HG03139 (cell line): ENCODE measurements around the gene COL10A1.
"Not testable (repeated sequence)": the region's sequence is repeated elsewhere in the genome, so short reads cannot be mapped to it uniquely, and the experiment has no call there.

Experiments used
- ATAC-seq: cut with Tn5 transposase; IDR thresholded peaks from one replicate; pipeline ENCODE4 v1.9.1; 2021; ENCODE audit not compliant: unreplicated experiment

COL10A1 gene

DNA sequence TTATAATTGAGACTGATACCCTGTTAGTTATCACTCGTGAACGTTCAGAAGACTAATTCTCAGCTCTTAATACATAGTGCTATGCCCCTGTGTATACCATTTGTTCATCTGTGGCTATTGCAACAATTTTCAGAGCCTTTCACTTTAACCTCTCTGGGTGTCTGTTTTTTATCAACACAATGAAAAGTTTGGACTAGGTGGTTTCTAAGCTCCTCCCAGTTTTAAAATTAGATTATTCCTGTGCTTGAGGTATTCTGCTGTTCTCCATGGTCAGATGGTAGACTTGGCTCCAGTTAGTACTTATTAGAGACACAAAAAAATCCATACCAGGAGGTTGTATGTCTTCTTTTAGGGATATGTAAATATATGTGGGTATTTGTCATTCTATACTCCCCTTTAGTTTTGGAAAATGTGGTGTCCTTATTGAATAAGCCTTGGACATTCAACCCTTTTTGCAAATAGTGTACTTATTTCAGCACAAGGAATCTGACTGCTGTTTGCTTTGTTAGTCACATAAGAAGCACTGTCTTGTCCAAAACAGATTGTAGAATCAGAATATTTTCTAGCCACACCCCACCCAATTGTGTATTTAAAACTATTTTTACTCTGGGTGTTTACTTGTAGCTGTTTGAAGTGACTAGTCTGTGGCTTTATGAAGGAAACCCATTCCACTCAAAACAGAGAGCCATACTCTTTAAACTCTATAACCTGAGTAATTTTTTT lies 2.0 kb upstream of the COL10A1 start:
- ATAC-seq, result no peak

DNA sequence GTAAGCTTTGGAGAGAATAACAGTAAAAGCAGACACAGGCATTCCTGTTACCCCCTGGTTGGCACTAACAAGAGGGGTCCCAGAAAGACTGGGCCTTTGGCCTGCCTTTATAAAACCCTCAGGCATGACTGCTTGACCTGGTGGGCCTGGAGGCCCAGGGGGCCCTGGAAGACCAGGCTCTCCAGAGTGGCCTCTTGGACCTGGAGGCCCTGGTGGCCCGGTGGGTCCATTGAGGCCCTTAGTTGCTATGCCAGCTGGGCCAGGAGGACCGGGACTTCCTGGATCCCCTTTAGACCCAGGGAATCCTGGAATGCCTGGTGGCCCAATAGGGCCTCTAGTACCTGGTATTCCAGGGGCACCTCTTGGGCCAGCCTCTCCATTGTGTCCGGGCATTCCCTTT lies 5.5 kb downstream of the COL10A1 start:
- ATAC-seq, result no peak

DNA sequence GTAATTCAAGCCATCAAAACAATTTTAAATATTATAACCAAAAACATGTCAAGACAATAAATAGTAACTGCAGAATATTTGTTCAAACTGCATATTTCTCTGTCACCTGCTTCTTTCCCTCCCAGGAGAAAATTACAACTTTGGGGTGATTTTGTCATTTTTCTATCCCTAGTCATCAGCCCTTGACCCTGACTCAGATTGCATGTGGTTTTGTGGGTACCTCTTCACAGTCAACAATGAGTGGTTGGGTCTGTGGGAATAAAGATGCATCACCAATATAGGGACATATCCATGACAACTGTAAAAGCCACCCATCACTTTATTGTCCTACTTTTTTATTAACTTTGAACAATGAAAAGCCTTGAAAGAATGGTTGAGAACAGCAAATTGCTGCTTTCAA lies 7.3 kb downstream of the COL10A1 start:
- no peak for ATAC-seq

DNA sequence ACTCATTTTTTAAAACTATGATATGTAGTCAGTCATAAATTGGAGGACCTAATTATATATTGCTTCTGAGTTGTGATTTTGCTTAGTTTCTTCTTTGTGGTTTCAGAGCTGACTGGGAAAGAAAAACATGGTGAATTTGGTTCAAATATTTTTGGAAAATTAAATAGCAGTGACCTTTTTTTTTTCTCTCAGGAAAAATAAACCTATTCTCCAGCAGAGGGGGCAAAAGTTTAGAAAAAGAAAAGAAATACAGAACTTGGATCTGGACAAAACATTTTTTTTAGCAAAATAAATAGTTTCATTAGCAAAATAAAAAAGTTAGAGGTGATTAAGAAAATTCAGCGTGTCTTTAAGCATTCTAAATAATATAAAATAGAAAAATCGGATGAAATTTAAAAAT lies 10.2 kb downstream of the COL10A1 start:
- no peak for ATAC-seq

DNA sequence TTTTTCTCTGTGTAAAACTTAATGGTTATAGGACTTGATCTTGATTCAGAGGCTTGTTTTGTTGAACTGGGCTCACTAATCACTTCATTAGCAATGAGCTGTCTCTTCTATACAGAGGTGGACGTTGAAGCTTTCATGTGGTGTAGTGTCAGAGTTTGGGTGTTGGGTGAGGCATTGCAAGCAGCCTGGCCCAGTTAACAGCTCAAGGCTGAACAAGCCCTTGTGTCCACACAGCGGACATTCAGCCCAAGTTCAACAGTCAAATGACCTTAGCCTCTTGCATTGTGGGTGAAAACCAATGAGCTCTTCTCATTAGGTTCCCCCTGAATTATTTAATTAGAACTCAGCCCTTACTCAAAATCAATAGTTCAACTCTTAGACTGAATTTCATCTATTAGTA lies 12.5 kb downstream of the COL10A1 start:
- ATAC-seq, result no peak

DNA sequence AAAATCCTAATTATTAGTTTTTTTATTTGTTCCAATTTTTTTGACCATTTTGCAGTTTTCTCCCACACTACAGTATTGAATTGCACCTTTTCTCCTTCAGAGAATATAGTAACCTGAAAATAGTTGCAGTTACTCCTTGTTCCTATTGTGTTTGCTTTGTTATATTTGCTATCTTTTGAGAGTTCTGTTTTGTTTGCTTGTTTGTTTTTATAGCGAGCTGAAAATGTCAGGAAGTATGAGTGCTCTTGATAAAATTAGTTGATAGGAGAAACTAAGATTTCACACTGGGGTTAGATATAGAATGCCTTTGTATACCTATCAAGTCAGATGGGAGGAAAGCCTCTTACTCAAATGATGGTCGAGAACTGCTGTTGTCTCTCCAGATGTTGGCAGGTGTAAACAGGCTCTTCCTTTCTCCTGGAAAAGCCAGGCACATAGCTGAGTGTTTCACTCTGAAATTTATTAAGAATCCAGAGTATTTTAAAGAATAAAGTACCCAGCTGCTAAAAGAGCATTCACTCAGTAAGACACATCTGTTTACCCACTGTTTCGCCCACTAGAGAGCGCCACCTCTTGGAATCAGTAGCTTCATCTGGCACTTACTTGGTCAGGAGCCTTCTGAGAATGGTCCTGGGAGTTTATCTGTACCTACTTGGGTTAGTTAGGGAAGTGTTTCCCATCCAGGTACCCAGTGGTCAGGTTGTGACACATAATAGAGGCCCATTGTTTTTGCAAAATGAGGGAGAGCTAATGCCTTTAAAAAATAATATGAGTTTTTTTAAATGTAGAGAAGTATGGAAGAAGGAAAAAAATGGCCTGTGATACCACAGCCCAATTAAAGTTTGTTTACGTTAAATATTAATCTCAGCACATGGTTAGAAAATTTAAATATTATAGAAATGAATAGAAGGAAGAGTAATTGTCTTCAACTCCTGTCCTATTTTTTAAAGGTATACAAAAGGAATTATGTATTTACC lies 14.1 kb downstream of the COL10A1 start:
- peak; percentile 61 for ATAC-seq

DNA sequence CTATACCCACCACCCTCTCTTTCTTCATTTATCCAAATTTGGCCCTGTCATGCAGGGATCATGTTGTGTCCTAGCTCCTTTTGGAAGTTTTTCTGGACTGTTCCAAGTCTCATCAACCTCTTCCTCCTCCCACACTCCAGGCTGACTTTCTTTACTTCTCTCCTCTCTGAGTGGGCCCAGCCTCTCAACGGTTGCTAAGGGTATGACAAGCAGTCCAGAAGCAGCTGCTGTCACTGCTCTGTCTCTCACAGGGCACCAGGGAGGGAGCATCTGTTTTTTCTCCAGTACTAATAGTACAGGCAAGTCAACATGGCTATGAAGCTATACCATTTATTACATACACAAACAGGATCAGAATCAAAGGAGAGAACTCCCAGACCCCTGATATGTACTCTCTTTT lies 17.1 kb downstream of the COL10A1 start:
- ATAC-seq, result no peak

DNA sequence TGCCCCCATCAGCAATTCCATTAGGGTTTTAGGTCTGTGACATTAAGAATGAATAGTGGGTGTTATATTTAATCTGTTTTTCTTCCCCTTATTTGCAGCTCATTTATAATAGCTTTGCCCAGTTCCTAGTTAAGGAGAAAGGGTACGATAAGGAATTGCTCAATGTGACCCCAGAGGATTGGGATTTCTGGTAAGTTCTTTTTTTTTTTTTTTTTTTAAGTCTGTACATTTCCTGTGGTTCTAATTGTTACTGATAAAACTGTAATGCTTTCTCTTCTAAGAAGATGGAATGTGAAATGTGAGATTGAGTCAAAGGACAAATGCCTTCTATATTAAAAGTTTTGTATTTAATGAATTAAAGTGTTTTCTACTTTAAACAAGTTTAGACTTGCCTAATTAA lies 19.8 kb downstream of the COL10A1 start:
- no peak for ATAC-seq

DNA sequence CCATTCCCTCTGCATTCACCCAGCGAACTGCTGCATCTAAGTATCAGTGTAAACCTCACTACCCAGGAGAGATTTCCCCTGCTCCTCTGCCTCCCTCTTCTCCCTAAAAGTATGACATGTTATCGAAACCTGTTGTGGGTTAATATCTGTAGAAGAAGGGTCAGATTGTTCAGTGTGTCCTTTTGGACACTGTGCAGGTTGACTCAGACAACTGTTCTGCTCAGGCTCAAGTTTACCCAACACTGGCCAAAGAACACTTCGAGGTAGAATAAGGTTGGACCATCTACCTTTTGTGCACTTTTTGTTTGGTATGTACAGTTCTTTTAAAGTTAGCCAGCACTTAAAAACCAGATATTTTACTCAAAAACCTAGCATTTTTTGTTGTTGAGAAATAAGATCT lies 20.7 kb downstream of the COL10A1 start:
- ATAC-seq, result no peak

DNA sequence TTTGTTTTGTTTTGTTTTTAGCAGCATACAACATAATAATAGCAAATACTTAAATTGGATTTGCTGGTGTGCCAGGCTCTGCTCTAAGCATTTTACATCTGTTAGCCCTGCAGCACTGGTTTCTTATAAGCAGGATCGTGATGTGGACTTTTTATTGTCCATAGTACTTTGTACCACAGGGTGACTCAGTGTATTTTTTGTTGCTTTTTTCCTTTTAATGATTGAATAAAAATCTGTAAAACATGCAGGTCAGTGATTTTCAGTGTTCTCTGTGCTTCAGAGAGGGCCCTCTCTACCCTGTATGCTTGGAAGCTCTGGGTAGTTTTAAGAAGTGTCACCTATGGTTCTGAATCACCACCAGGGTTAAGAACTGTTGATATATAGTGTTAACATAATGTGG lies 21.3 kb downstream of the COL10A1 start:
- ATAC-seq, result no peak

DNA sequence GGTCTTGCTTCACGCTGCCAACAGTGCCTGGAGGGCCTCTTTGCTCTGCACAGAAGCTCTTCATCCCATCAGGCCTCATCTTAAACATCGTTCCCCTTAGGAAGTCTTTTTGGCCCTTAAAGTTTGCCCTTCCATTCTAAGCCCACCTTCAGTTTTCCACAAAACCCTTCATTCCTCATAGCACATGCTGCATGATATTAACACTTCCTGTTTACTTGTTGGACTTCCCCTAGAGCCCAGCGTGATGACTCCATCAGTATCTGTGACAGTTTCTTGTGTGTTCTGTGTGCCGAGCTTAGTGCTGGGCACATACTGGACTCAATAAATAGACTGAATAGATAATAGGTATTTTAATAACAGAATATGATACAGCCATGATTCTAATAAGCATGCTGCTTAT lies 23.1 kb downstream of the COL10A1 start:
- ATAC-seq, result no peak

DNA sequence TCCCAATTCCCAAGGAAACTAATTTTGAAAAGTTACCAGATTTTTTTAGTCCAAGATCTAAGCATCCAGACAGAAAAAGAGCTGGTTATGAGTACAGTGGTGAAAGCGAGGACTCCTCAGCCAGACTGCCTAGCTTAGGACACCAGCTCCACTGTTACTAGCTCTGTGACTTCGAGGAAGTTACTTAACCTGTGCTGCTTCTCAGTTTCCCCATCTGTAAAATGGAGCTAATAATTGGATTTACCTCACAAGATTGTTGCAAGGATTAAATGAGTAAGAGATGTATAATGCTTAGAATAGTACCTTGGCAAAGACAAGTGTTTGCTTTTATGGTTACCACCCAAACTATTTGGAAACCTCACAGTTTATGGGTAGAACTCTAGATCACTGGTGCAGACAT lies 24.1 kb downstream of the COL10A1 start:
- no peak for ATAC-seq

DNA sequence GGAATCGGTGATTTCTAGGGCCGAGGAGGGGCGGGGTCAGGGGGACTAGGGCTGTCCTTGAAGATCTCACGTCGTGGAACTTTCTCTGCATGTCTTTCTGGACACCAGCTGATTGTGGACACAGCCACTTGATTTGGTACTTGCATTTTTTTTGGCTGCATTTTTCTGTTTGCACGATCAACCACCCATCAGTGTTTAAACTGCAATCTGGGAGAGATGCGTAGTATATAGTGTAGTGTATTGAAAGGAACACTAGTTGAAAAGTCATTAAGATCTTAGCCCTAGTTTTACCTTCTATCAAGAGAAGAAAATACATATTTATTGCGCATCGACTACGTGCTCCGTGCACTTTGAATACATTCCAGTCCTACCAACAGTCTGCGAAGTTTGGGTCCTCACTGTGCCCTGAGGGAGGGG lies 24.6 kb downstream of the COL10A1 start:
- no peak for ATAC-seq

DNA sequence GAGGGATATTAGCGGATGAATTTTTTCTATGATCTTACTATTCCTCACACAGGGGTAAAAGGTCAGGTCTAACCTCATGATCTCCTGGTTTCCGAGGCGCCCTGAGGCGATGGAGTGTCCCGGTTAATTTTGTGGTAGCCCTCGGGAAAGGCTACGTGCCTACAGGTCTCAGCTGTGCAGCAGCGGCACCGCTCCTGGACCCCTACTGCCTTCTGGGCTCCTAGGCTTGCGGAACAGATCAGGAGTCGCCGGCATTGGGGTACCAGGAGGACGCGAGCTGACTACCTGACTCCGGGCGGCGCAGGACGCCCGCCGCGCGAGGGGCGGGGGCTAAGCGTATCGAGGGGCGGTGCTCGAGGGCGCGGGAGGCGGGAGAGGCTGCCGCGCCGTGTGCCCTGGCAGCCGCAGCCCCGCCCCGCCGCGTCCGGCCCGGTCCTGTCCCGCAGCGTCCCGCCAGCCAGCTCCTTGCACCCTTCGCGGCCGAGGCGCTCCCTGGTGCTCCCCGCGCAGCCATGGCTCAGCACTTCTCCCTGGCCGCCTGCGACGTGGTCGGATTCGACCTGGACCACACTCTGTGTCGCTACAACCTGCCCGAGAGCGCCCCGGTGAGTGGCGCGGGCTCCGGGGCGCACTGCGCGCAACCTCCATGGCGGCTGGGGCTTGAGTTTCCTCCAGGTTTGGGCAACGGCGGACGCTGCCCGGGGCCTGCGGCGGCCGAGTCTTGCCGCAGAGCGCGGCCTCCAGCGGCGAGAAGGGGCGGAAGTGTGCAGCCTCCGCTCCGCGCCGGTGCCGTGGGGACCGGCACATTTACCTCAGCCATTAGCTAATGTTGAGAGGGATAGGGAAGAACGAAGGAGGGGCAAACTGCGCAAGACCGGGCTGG lies 25.3 kb downstream of the COL10A1 start, which contains the start of gene NT5DC1:
NT5DC1 (plus strand) TSS at position 435 of the 883 bp plus-strand sequence; CDS start at position 513, 78 bp downstream.
- ATAC-seq, result peak; percentile 82

DNA sequence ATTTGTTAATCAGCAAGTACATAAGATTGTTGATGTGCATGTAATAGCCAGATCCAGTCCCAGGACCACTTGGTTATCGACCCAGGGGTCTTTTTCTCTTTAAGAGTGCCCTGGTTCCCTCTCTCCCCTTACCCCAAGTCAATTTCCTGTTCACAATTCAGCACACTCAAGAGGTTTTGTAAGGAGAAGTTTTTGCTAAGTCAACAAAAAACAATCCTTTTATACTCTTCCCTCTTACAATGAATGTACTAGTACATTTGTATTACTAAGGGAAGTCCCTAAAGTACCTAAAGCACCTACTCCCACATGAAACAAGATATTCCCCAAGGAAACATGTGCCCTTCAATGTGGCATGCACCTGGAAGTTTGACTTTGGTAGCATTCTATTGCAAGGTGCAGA lies 26.9 kb downstream of the COL10A1 start:
- ATAC-seq, result no peak

DNA sequence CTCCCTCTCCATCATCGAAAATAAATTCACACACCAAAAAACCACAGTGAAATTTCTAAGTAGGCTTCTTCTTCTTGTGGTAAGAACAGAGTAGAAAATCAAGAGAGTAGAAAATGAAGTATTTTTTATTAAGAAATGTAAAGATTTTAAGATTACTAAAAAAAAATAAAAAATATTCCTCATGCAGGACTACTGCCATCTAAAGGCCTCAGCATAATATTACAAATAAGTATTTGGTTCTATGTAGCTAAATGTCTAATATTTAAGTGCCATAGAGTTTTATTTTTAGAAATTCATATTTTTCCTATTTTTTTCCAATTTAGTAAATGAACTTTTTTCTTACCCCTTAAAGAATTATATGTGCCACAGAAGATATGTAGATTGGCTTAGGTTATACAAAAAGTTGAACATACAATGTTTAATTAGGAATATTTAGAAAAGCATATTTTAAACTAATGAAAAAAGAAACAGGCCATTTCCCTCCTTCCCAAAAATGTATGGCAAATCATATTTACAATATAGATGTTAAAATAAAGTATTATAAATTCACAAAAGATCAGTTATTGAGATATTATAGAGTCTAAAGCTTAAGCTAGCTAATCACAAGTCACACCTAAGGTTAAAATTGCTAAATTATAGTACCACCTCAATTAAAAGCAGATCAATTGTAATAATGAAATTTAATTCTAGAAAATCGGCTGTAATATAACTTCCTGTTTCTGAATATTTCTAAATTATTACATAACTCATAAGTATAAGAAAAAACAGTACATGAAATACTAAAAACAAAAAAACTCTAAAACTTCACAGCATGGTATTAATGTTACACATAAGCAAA lies 28.7 kb downstream of the COL10A1 start:
- ATAC-seq, result no peak

DNA sequence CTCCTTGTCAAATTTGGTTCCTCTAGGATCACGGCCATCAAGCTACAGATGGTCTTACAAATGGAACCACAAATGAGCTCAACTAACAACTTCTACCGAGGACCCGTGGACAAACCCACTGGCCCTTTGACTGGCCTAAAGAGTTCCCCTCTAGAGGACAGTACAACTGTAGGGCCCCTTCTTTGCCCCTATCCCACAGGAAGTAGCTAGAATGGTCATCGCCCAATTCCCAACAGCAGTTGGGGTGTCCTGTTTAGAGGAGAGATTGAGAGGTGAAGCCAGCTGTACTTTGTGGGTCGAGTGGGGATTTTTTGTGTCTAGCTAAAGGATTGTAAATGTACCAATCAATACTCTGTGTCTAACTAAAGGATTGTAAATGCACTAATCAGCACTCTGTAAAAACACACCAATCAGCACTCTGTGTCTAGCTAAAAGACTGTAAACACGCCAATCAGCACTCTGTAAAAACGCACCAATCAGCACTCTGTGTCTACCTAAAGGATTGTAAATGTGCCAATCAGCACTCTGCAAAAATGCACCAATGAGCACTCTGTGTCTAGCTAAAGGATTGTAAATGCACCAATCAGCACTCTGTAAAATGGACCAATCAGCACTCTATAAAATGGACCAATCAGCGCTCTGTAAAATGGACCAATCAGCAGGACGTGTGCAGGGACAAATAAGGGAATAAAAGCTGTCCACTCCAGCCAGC lies 29.7 kb downstream of the COL10A1 start:
- not testable (repeated sequence) for ATAC-seq

DNA sequence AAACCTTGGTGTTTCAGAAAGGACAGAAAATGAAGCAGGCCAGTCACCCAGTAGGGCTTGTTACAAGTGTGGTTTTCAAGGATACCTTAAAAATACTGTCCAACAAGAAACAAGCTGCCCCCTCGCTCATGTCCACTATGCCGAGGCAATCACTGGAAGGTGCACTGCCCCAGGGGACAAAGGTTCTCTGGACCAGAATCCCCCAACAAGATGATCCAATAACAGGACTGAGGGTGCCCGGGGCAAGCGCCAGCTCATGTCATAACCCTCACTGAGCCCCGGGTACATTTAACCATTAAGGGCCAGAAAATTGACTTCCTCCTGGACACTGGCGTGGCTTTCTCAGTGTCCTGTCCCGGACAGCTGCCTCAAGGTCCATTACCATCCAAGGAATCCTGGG lies 31.9 kb downstream of the COL10A1 start:
- ATAC-seq, result no peak

DNA sequence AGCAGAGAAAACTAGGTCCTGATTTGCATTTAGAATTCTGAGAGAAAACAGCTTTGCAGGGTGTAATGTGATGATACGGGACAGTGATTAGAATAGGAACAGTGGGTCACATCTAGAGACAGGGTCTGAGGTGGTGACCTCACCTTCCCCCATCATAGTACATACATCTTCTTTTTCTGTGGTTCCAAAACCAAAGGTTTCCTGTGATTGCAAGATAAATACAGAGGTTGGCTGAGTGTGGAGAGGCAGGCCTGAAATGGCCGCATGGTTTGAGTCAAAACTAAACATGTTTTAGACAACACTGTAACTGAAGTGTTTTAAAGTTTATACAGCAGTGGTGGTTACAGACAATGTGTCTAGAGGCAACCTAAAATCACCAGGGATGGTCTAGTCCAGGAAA lies 35.7 kb downstream of the COL10A1 start:
- peak; percentile 61 for ATAC-seq

DNA sequence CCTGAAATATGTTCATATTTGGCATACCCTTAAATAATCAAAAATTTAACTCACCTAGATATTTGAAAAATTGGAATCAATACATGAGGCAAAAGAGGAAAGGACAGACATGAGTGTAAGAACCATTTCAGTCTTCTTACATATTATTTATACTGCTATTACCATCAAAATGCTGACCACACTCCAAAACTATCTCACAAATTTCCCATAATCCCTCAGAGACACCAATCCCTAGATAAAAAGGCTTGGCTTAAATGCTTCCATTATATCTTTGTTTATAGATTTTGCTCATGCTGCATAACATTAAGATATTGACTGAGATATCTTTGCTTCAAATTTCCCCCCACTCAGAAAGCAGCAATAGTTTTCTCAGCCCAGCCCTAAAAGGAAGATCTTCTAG lies 37.0 kb downstream of the COL10A1 start:
- no peak for ATAC-seq
